ENCODE results near the gene TMEM263.

Gene TMEM263

DNA sequence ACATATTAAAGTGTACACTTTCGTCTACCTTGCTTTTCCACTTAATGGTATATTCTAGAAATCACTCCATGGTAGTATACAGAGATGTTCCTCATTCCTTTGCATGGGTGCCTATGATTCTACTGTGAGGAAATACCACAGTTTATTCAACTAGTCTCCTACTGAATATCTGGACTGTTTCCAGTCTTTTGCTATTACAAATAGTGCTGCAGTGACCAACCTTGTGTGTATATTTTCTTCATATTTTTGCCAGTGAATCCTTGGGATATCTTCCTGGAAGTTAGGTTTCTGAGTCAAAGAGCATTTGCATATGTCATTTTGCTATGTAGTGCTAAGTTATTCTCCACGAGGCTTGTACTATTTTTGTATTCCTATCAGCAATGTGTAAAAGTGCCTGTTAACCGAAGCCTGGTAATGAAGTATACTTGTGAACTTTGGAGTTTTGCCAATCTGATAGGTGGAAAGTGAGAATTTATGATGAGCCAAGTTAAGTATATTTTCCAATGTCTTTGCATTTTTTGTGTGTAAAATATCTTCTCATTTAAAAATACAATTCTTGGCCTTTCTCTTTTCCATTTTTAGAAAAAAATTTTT is 31.3 kb upstream of the TMEM263 start:
- no peak for DNase-seq (ENCODE audit: low read depth)
- TF ChIP-seq, protein P1, sequence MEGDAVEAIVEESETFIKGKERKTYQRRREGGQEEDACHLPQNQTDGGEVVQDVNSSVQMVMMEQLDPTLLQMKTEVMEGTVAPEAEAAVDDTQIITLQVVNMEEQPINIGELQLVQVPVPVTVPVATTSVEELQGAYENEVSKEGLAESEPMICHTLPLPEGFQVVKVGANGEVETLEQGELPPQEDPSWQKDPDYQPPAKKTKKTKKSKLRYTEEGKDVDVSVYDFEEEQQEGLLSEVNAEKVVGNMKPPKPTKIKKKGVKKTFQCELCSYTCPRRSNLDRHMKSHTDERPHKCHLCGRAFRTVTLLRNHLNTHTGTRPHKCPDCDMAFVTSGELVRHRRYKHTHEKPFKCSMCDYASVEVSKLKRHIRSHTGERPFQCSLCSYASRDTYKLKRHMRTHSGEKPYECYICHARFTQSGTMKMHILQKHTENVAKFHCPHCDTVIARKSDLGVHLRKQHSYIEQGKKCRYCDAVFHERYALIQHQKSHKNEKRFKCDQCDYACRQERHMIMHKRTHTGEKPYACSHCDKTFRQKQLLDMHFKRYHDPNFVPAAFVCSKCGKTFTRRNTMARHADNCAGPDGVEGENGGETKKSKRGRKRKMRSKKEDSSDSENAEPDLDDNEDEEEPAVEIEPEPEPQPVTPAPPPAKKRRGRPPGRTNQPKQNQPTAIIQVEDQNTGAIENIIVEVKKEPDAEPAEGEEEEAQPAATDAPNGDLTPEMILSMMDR (IDR thresholded peaks at IDR 0.05; ENCODE audit: control insufficient read depth, extremely low read depth, insufficient read depth) = no peak
- no peak overlapping the region for H3K4me3 ChIP-seq (ENCODE audit: low read depth, low read length)

- TF ChIP-seq, protein P1 (IDR thresholded peaks at IDR 0.05; ENCODE audit: control insufficient read depth, extremely low read depth, insufficient read depth) = no peak
- no peak overlapping the region for H3K4me3 ChIP-seq (ENCODE audit: low read depth, low read length)
These were observed 29.1 kb upstream of the TMEM263 start for GRCh38 chr12:106926657-106927056.

DNA sequence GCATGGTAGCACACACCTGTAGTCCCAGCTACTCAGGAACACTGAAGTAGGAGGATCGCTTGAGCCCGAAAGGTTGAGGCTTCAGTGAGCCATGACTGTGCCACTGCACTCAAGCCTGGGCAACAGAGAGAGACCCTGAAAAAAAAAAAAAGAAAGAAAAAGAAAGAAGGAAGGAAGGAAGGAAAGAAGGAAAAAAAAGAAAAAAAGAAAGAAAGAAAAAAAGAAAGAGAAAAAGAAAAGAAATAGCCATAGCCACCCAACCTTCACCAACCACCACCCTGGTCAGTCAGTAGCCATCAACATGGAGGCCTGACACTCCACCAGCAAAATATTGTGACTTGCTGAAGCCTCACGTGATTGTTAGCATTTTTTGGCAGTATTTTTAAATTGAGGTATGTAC is 21.4 kb upstream of the TMEM263 start:
- TF ChIP-seq, protein P1 (IDR thresholded peaks at IDR 0.05; ENCODE audit: control insufficient read depth, extremely low read depth, insufficient read depth) = no peak
- no peak overlapping the region for H3K4me3 ChIP-seq (ENCODE audit: low read depth, low read length)
- DNase-seq (ENCODE audit: low read depth) = no peak

More at GRCh38 chr12:106926657-106927056, 29.1 kb upstream of the TMEM263 start:
- DNase-seq (ENCODE audit: low read depth) = no peak

- DNase-seq (ENCODE audit: low read depth) = no peak
- no peak overlapping the region for H3K4me3 ChIP-seq (ENCODE audit: low read depth, low read length)
- TF ChIP-seq, protein P1 (IDR thresholded peaks at IDR 0.05; ENCODE audit: control insufficient read depth, extremely low read depth, insufficient read depth) = no peak
These were observed 14.1 kb upstream of the TMEM263 start for GRCh38 chr12:106941481-106942156.

- TF ChIP-seq, protein P1 (IDR thresholded peaks at IDR 0.05; ENCODE audit: control insufficient read depth, extremely low read depth, insufficient read depth) = no peak
- H3K4me3 ChIP-seq (ENCODE audit: low read depth, low read length) = no peak overlapping the region
- DNase-seq (ENCODE audit: low read depth) = no peak
These were observed 12.9 kb upstream of the TMEM263 start for GRCh38 chr12:106942775-106943174.

DNA sequence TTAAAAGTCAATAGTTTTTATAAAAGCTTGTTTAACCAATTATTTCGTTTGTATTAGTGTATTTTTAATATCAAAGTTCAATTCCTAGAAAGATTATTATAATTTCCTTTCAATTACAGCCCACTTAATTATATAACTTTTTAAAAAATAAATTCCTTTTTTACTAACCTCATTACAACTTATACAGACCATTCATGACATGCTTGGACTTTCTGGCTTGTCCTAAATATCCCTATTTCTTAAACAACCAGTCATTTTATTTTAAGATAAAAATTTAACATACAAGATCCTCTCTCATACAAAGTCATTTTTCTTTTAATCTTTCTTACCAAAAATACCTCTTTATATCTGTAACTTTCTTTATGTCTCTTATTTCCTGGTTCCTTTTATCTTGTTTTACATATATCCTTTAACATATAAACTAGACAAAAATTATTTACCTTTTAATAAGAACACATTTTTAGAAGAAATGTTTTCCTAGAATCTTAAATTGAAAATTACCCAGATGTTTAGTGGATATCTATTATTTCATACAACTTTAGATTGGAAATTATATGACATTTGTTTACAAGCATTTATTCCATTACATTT is 10.4 kb upstream of the TMEM263 start:
- no peak for DNase-seq (ENCODE audit: low read depth)
- H3K4me3 ChIP-seq (ENCODE audit: low read depth, low read length) = no peak overlapping the region
- TF ChIP-seq, protein P1 (IDR thresholded peaks at IDR 0.05; ENCODE audit: control insufficient read depth, extremely low read depth, insufficient read depth) = no peak

All from LNCaP clone FGC (cell line).